HepG2 (cell line): ENCODE measurements around the gene ASTN1.

Experiments
- EZH2 ChIP-seq: conservative IDR thresholded peaks from 2 replicates; pipeline ENCODE4 v1.6.1; 2012; ENCODE audit warnings: mild to moderate bottlenecking, low read depth, low read length, moderate library complexity
- POLR2A ChIP-seq, 2 experiments: IDR thresholded peaks; 2 replicates each; pipeline ENCODE4 v1.6.1; 2011; ENCODE audit warnings: low read depth in 2 of 2, low read length in 2 of 2, mild to moderate bottlenecking in 1 of 2, moderate library complexity in 1 of 2; ENCODE audit not compliant: insufficient read depth in 1 of 2
- ZNF24 ChIP-seq: fragments of 450-650 bp; IDR thresholded peaks from 2 replicates; pipeline ENCODE4 v1.6.1; 2017; ENCODE audit warnings: antibody characterized with exemption, mild to moderate bottlenecking
- ZNF549 ChIP-seq: sonication (generic); formaldehyde crosslinking; IDR thresholded peaks from 2 replicates; pipeline ENCODE4 v1.5.0; 2020; ENCODE audit warnings: missing genetic modification reagents
- TF ChIP-seq, protein P1 (sequence below), 2 experiments: IDR thresholded peaks; 2 replicates each; pipeline ENCODE4 v1.6.1; 2011 to 2012; ENCODE audit warnings: low read length in 2 of 2, borderline replicate concordance in 1 of 2, low read depth in 1 of 2, mild to moderate bottlenecking in 1 of 2, moderate library complexity in 1 of 2
- TF ChIP-seq, protein P2 (sequence below): sonication (generic); formaldehyde crosslinking; IDR thresholded peaks from 2 replicates; pipeline ENCODE4 v1.4.0; 2020; ENCODE audit warnings: missing genetic modification reagents

GRCh38 chr1:176959191-176959820 is 205.2 kb downstream of the ASTN1 start:
- TF ChIP-seq, protein P1, sequence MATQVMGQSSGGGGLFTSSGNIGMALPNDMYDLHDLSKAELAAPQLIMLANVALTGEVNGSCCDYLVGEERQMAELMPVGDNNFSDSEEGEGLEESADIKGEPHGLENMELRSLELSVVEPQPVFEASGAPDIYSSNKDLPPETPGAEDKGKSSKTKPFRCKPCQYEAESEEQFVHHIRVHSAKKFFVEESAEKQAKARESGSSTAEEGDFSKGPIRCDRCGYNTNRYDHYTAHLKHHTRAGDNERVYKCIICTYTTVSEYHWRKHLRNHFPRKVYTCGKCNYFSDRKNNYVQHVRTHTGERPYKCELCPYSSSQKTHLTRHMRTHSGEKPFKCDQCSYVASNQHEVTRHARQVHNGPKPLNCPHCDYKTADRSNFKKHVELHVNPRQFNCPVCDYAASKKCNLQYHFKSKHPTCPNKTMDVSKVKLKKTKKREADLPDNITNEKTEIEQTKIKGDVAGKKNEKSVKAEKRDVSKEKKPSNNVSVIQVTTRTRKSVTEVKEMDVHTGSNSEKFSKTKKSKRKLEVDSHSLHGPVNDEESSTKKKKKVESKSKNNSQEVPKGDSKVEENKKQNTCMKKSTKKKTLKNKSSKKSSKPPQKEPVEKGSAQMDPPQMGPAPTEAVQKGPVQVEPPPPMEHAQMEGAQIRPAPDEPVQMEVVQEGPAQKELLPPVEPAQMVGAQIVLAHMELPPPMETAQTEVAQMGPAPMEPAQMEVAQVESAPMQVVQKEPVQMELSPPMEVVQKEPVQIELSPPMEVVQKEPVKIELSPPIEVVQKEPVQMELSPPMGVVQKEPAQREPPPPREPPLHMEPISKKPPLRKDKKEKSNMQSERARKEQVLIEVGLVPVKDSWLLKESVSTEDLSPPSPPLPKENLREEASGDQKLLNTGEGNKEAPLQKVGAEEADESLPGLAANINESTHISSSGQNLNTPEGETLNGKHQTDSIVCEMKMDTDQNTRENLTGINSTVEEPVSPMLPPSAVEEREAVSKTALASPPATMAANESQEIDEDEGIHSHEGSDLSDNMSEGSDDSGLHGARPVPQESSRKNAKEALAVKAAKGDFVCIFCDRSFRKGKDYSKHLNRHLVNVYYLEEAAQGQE (IDR thresholded peaks at IDR 0.05; ENCODE audit: borderline replicate concordance in 1 of 2, low read depth in 1 of 2, low read length in 2 of 2) = no peak
- TF ChIP-seq ZNF24 (no peak), EZH2 (no peak), ZNF549 (CRISPR knock-in tag) (no peak), POLR2A (IDR thresholded peaks at IDR 0.05; ENCODE audit: insufficient read depth in 1 of 2, low read depth in 2 of 2, low read length in 2 of 2) (no peak)
- TF ChIP-seq, protein P2, sequence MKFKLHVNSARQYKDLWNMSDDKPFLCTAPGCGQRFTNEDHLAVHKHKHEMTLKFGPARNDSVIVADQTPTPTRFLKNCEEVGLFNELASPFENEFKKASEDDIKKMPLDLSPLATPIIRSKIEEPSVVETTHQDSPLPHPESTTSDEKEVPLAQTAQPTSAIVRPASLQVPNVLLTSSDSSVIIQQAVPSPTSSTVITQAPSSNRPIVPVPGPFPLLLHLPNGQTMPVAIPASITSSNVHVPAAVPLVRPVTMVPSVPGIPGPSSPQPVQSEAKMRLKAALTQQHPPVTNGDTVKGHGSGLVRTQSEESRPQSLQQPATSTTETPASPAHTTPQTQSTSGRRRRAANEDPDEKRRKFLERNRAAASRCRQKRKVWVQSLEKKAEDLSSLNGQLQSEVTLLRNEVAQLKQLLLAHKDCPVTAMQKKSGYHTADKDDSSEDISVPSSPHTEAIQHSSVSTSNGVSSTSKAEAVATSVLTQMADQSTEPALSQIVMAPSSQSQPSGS (CRISPR knock-in tag) = no peak
